GM23338 (cell line): ENCODE data around the gene KCNMA1. TPM values are rescaled to one million over a fixed set of nuclear protein-coding genes. Genes with fewer than 3 reads are reported as not detected.

Experiments
- ATAC-seq: fragments of 200-7000 bp; cut with Tn5 transposase; 3 replicates; pipeline ENCODE4 v1.9.1; 2020
- DNase-seq: peaks from one replicate; pipeline ENCODE4 v3.0.0-alpha.2; 2015; ENCODE audit warnings: low spot score
- H2AFZ ChIP-seq: fragments of 200-600 bp; sonication (generic); 2 replicates; pipeline ENCODE4 v1.8.0; 2016; ENCODE audit warnings: antibody characterized with exemption, mild to moderate bottlenecking, moderate library complexity
- H3F3A ChIP-seq: fragments of 200-600 bp; sonication (generic); replicated peaks from 2 replicates; pipeline ENCODE4 v1.8.0; 2017; ENCODE audit warnings: antibody characterized with exemption, mixed run types, low read depth
- H3K27ac ChIP-seq: fragments of 200-600 bp; sonication (generic); 2 replicates; pipeline ENCODE4 v1.6.1; 2016; ENCODE audit warnings: low read depth
- H3K27me3 ChIP-seq: fragments of 200-600 bp; sonication (generic); 2 replicates; pipeline ENCODE4 v1.8.0; 2016; ENCODE audit warnings: mild to moderate bottlenecking, mixed run types, moderate library complexity; ENCODE audit not compliant: insufficient read depth
- H3K36me3 ChIP-seq: fragments of 200-600 bp; sonication (generic); 2 replicates; pipeline ENCODE4 v1.8.0; 2016; ENCODE audit warnings: mild to moderate bottlenecking; ENCODE audit not compliant: insufficient read depth
- H3K4me1 ChIP-seq: fragments of 200-600 bp; sonication (generic); 2 replicates; pipeline ENCODE4 v1.8.0; 2016; ENCODE audit warnings: mild to moderate bottlenecking, moderate library complexity; ENCODE audit not compliant: insufficient read depth
- H3K4me2 ChIP-seq: fragments of 200-600 bp; sonication (generic); 2 replicates; pipeline ENCODE4 v1.7.1; 2017; ENCODE audit warnings: mixed run types
- H3K4me3 ChIP-seq: fragments of 200-600 bp; sonication (generic); 2 replicates; pipeline ENCODE4 v1.6.1; 2016; ENCODE audit warnings: mixed run types
- H3K79me2 ChIP-seq: fragments of 200-600 bp; sonication (generic); replicated peaks from 2 replicates; pipeline ENCODE4 v1.8.0; 2017; ENCODE audit warnings: mild to moderate bottlenecking; ENCODE audit not compliant: insufficient read depth
- H3K9me2 ChIP-seq: fragments of 200-600 bp; sonication (generic); 2 replicates; pipeline ENCODE4 v1.8.0; 2017; ENCODE audit not compliant: insufficient read depth
- H4K20me1 ChIP-seq: fragments of 200-600 bp; sonication (generic); replicated peaks from 2 replicates; pipeline ENCODE4 v1.8.0; 2017; ENCODE audit warnings: mild to moderate bottlenecking; ENCODE audit not compliant: insufficient read depth
- H3K27ac Mint-ChIP-seq: 2 replicates; pipeline ENCODE4 v1.8.0; 2020; ENCODE audit warnings: inconsistent platforms, mild to moderate bottlenecking, moderate library complexity, mixed read lengths
- H3K27me3 Mint-ChIP-seq: 3 replicates; pipeline ENCODE4 v1.8.0; 2022; ENCODE audit warnings: low read depth, mild to moderate bottlenecking, moderate library complexity, mixed read lengths, inconsistent platforms; ENCODE audit not compliant: insufficient read depth, poor library complexity
- H3K36me3 Mint-ChIP-seq: 3 replicates; pipeline ENCODE4 v1.8.0; 2021; ENCODE audit warnings: low read depth, mild to moderate bottlenecking, inconsistent platforms, moderate library complexity, mixed read lengths
- H3K4me1 Mint-ChIP-seq: 3 replicates; pipeline ENCODE4 v1.8.0; 2020; ENCODE audit warnings: mild to moderate bottlenecking, inconsistent platforms, mixed read lengths
- H3K4me3 Mint-ChIP-seq: 3 replicates; pipeline ENCODE4 v1.8.0; 2021; ENCODE audit warnings: moderate library complexity, mild to moderate bottlenecking, inconsistent platforms, mixed read lengths
- H3K9me3 Mint-ChIP-seq: 3 replicates; pipeline ENCODE4 v1.8.0; 2020; ENCODE audit warnings: moderate library complexity, mild to moderate bottlenecking, inconsistent platforms, mixed read lengths
- EZH2phosphoT487 ChIP-seq: fragments of 200-600 bp; sonication (generic); IDR thresholded peaks from one replicate; pipeline ENCODE4 v1.8.1; 2018; ENCODE audit warnings: antibody characterized with exemption; ENCODE audit not compliant: unreplicated experiment
- JUNB ChIP-seq: IDR thresholded peaks from one replicate; pipeline ENCODE4 v1.6.1; 2016; ENCODE audit warnings: antibody characterized with exemption; ENCODE audit not compliant: unreplicated experiment
- NANOG ChIP-seq: IDR thresholded peaks from 2 replicates; pipeline ENCODE4 v1.6.1; 2016; ENCODE audit warnings: antibody characterized with exemption, borderline replicate concordance
- POLR2AphosphoS5 ChIP-seq: IDR thresholded peaks from 2 replicates; pipeline ENCODE4 v1.6.1; 2016; ENCODE audit warnings: antibody characterized with exemption, low read depth
- REST ChIP-seq: IDR thresholded peaks from one replicate; pipeline ENCODE4 v1.6.1; 2018; ENCODE audit warnings: antibody characterized with exemption; ENCODE audit not compliant: unreplicated experiment
- STAT1 ChIP-seq: IDR thresholded peaks from one replicate; pipeline ENCODE4 v1.6.1; 2016; ENCODE audit warnings: antibody characterized with exemption; ENCODE audit not compliant: unreplicated experiment
- ZNF331 ChIP-seq: fragments of 250-450 bp; sonication (Bioruptor Pico); IDR thresholded peaks from 2 replicates; pipeline ENCODE4 v1.5.0; 2020; ENCODE audit warnings: low read depth, mild to moderate bottlenecking, moderate library complexity
- ZNF462 ChIP-seq: fragments of 250-450 bp; sonication (Bioruptor Pico); IDR thresholded peaks from 2 replicates; pipeline ENCODE4 v1.5.0; 2020; ENCODE audit warnings: mild to moderate bottlenecking, moderate library complexity
- polyA plus RNA-seq: library from polyadenylated mRNA; unstranded; fragments of >200 nt; fragmentation: Nextera tagmentation; extraction: Ambion mirVana; gene quantifications from 2 replicates; pipeline ENCODE4 v1.2.1, GENCODE V29; 2016
- total RNA-seq: library from RNA; depleted of rRNA; stranded (reverse); fragments of >200 nt; shearing (Covaris generic); gene quantifications from 2 replicates; pipeline ENCODE4 v1.2.3, GENCODE V29; 2014

The KCNMA1 gene
- total and polyA plus RNA-seq, 2 experiments from 2014 or later, result 8.2 to 9.0 TPM

GRCh38 chr10:77030974-77031373 lies 606.6 kb downstream of the KCNMA1 start:
- Mint-ChIP-seq H3K4me3 (no peak overlapping the region), H3K27ac (no peak overlapping the region), H3K4me1 (peaks cover 7% of the 10 kb centered on the region; the same call in 2 of the 3 replicates), H3K27me3 (no peaks in the 10 kb centered on the region), H3K9me3 (no peaks in the 10 kb centered on the region), H3K36me3 (no peaks in the 10 kb centered on the region)
- Histone ChIP-seq H3K27me3 (no peaks in the 10 kb centered on the region), H3K4me1 (no peaks in the 10 kb centered on the region), H4K20me1 (no peaks in the 10 kb centered on the region), H3K4me2 (no peak overlapping the region), H3F3A (no peaks in the 10 kb centered on the region), H3K27ac (no peak overlapping the region), H3K9me2 (0 out of 2 replicates have a peak, but pooled peaks cover 4% of the 10 kb centered on the region), H3K36me3 (no peaks in the 10 kb centered on the region), H3K79me2 (no peaks in the 10 kb centered on the region), H2AFZ (no peak overlapping the region), H3K4me3 (no peak overlapping the region)
- DNase-seq, result no peak
- TF ChIP-seq STAT1, result no peak
- no peak for TF ChIP-seq JUNB
- no peak for TF ChIP-seq NANOG
- ATAC-seq, result no peak

- no peaks in the 10 kb centered on the region for H3F3A ChIP-seq
- H3K36me3 Mint-ChIP-seq, result no peaks in the 10 kb centered on the region
- no peak overlapping the region for H3K4me2 ChIP-seq
- H3K27ac ChIP-seq, result no peak overlapping the region
- H3K4me3 Mint-ChIP-seq, result no peak overlapping the region
- no peaks in the 10 kb centered on the region for H3K79me2 ChIP-seq
- no peaks in the 10 kb centered on the region for H3K9me3 Mint-ChIP-seq
- H2AFZ ChIP-seq, result no peak overlapping the region
- H3K9me2 ChIP-seq, result 0 out of 2 replicates have a peak, but pooled peaks cover 4% of the 10 kb centered on the region
- H3K27me3 ChIP-seq, result no peaks in the 10 kb centered on the region
- H3K27ac Mint-ChIP-seq, result no peak overlapping the region
- no peak overlapping the region for H3K4me3 ChIP-seq
- no peaks in the 10 kb centered on the region for H3K27me3 Mint-ChIP-seq
- H3K4me1 Mint-ChIP-seq, result peaks cover 7% of the 10 kb centered on the region; the same call in 2 of the 3 replicates
- TF ChIP-seq ZNF331 (CRISPR knock-in tag) (no peak), JUNB (no peak), REST (no peak), POLR2AphosphoS5 (no peak), EZH2phosphoT487 (no peak), ZNF462 (CRISPR knock-in tag) (no peak)
- no peaks in the 10 kb centered on the region for H4K20me1 ChIP-seq
- DNase-seq (no peak), ATAC-seq (no peak)
- no peaks in the 10 kb centered on the region for H3K36me3 ChIP-seq
- no peaks in the 10 kb centered on the region for H3K4me1 ChIP-seq
These were observed 607.6 kb downstream of the KCNMA1 start for GRCh38 chr10:77029777-77030717.
